CD14-positive monocyte (primary cell): ENCODE data around the gene NEDD4L. TPM values are rescaled to one million over a fixed set of nuclear protein-coding genes. Genes with fewer than 3 reads are reported as not detected.

Experiments used
- DNase-seq, 3 donors: peaks; one replicate each; pipeline ENCODE4 v3.0.0-alpha.2; 2011 to 2022
- H2AFZ ChIP-seq: 2 replicates; pipeline ENCODE4 v1.6.0; 2012; ENCODE audit warnings: mild to moderate bottlenecking, low read depth, low read length, inconsistent platforms; ENCODE audit not compliant: insufficient read depth, poor library complexity, severe bottlenecking
- H3K27ac ChIP-seq, 2 donors: 1 replicate in 1 of 2; 2 replicates in 1 of 2; pipeline ENCODE4 v1.5.1; 2012 to 2013; ENCODE audit warnings: low read length in 2 of 2, control low read depth in 1 of 2, inconsistent platforms in 1 of 2, low read depth in 1 of 2, mild to moderate bottlenecking in 1 of 2
- H3K27me3 ChIP-seq, 2 donors: one replicate each; pipeline versions ENCODE4 v1.6.0 to v1.6.1; 2011 to 2013; ENCODE audit warnings: low read length in 2 of 2; ENCODE audit not compliant: control insufficient read depth in 2 of 2, insufficient read depth in 2 of 2
- H3K36me3 ChIP-seq, 2 donors: replicated peaks in 1 of 2; 1 replicate in 1 of 2; 2 replicates in 1 of 2; pipeline versions ENCODE4 v1.5.1 to v1.6.1; 2012 to 2013; ENCODE audit warnings: low read length in 2 of 2, control low read depth in 1 of 2, inconsistent platforms in 1 of 2, mild to moderate bottlenecking in 1 of 2; ENCODE audit not compliant: insufficient read depth in 2 of 2, control insufficient read depth in 1 of 2
- H3K4me1 ChIP-seq, 2 donors: 1 replicate in 1 of 2; 2 replicates in 1 of 2; pipeline versions ENCODE4 v1.5.1 to v1.6.1; 2012 to 2013; ENCODE audit warnings: low read length in 2 of 2, control low read depth in 1 of 2, inconsistent platforms in 1 of 2, mild to moderate bottlenecking in 1 of 2, moderate library complexity in 1 of 2; ENCODE audit not compliant: insufficient read depth in 2 of 2, control insufficient read depth in 1 of 2
- H3K4me2 ChIP-seq: replicated peaks from 2 replicates; pipeline ENCODE3; 2012; ENCODE audit warnings: low read length, moderate library complexity, mild to moderate bottlenecking; ENCODE audit not compliant: poor library complexity, severe bottlenecking; ENCODE audit errors: extremely low read depth
- H3K4me3 ChIP-seq, 3 experiments: fragments of 200-600 bp in 1 of 3; sonication (generic) in 1 of 3; replicated peaks in 1 of 3; 1 replicate in 2 of 3; 2 replicates in 1 of 3; pipeline ENCODE4 v1.5.1; 2011 to 2013; ENCODE audit warnings: low read length in 3 of 3, mild to moderate bottlenecking in 3 of 3, control low read depth in 2 of 3, low read depth in 2 of 3, inconsistent platforms in 1 of 3, moderate library complexity in 1 of 3
- H3K79me2 ChIP-seq: 2 replicates; pipeline ENCODE4 v1.6.0; 2012; ENCODE audit warnings: mild to moderate bottlenecking, control low read depth, inconsistent platforms, low read length, moderate library complexity; ENCODE audit not compliant: insufficient read depth
- H3K9ac ChIP-seq: 2 replicates; pipeline ENCODE4 v1.6.0; 2017; ENCODE audit warnings: low read length, mild to moderate bottlenecking; ENCODE audit not compliant: insufficient read depth, poor library complexity, severe bottlenecking
- H3K9me3 ChIP-seq, 2 donors: replicated peaks in 1 of 2; 1 replicate in 1 of 2; 2 replicates in 1 of 2; pipeline versions ENCODE4 v1.5.1 to v1.6.1; 2012 to 2013; ENCODE audit warnings: low read length in 2 of 2, control low read depth in 1 of 2; ENCODE audit not compliant: control insufficient read depth in 1 of 2, insufficient read depth in 1 of 2
- H4K20me1 ChIP-seq: 2 replicates; pipeline ENCODE4 v1.6.0; 2012; ENCODE audit warnings: mild to moderate bottlenecking, low read length, control low read depth, moderate library complexity; ENCODE audit not compliant: insufficient read depth
- H3K27ac Mint-ChIP-seq, 7 donors: one replicate each; pipeline ENCODE4 v1.8.0; 2020; ENCODE audit warnings: mild to moderate bottlenecking in 7 of 7, mixed read lengths in 7 of 7, moderate library complexity in 6 of 7, inconsistent platforms in 2 of 7
- H3K27me3 Mint-ChIP-seq, 3 donors: one replicate each; pipeline ENCODE4 v1.8.0; 2021 to 2022; ENCODE audit warnings: low read depth in 3 of 3, mild to moderate bottlenecking in 3 of 3, mixed read lengths in 3 of 3, moderate library complexity in 3 of 3, inconsistent platforms in 1 of 3
- H3K36me3 Mint-ChIP-seq, 2 donors: one replicate each; pipeline ENCODE4 v1.8.0; 2020; ENCODE audit warnings: mixed read lengths in 2 of 2, inconsistent platforms in 1 of 2, mild to moderate bottlenecking in 1 of 2
- H3K4me1 Mint-ChIP-seq: one replicate; pipeline ENCODE4 v1.8.0; 2020; ENCODE audit warnings: mild to moderate bottlenecking, mixed read lengths
- H3K4me3 Mint-ChIP-seq, 2 donors: one replicate each; pipeline ENCODE4 v1.8.0; 2020; ENCODE audit warnings: mild to moderate bottlenecking in 2 of 2, mixed read lengths in 2 of 2, moderate library complexity in 1 of 2
- H3K9me3 Mint-ChIP-seq, 7 donors: one replicate each; pipeline ENCODE4 v1.8.0; 2020 to 2022; ENCODE audit warnings: mixed read lengths in 7 of 7, mild to moderate bottlenecking in 6 of 7, moderate library complexity in 6 of 7, inconsistent platforms in 2 of 7
- CTCF ChIP-seq: fragments of 200-600 bp; IDR thresholded peaks from one replicate; pipeline ENCODE4 v1.8.0; 2022; ENCODE audit warnings: antibody characterized with exemption, mild to moderate bottlenecking
- WGBS: methylation state at CpG from one replicate; pipeline ENCODE4 v1.1.5; 2013; ENCODE audit warnings: missing lambda C conversion rate; ENCODE audit not compliant: insufficient coverage; 5-methylcytosine and 5-hydroxymethylcytosine counted together
- intact Hi-C, 2 donors: fragments of 100-400 bp; cut with micrococcal nuclease; formaldehyde crosslinking; loops; one replicate each; pipeline versions ENCODE4 v1.15.0 to v1.15.1; 2023
- polyA plus RNA-seq, 3 donors: library from polyadenylated mRNA; depleted of rRNA in 1 of 3; unstranded in 2 of 3; stranded (reverse) in 1 of 3; fragments of 300-500 nt in 2 of 3; fragments of >200 nt in 1 of 3; fragmentation: Illumina TruSeq in 2 of 3; gene quantifications; 1 replicate in 2 of 3; 2 replicates in 1 of 3; pipeline ENCODE4 v1.2.3, GENCODE V29; 2012 to 2021

Gene NEDD4L
- polyA plus RNA-seq, 3 donors = 2.5 to 5.2 (median 4.5) TPM

- Mint-ChIP-seq H3K27me3 (peaks cover 2 to 4% (median 2%) of the 10 kb centered on the region in 3 donors), H3K4me3 (no peak overlapping the region), H3K4me1 (no peaks in the 10 kb centered on the region), H3K9me3 (peaks cover 0 to 2% (median 0%) of the 10 kb centered on the region in 7 donors), H3K36me3 (no peaks in the 10 kb centered on the region), H3K27ac (no peak overlapping the region)
- H4K20me1 ChIP-seq = no peaks in the 10 kb centered on the region
- intact Hi-C loops = no loop called here
- H3K9ac ChIP-seq = no peak overlapping the region
- no peak for DNase-seq
- no peaks in the 10 kb centered on the region for H3K36me3 ChIP-seq
- H3K79me2 ChIP-seq = no peaks in the 10 kb centered on the region
- H3K4me2 ChIP-seq = no peak overlapping the region
- no peaks in the 10 kb centered on the region for H3K4me1 ChIP-seq
- no peak overlapping the region for H3K4me3 ChIP-seq
- no peak overlapping the region for H2AFZ ChIP-seq
- no peak for TF ChIP-seq CTCF
- H3K27ac ChIP-seq = no peak overlapping the region
- H3K27me3 ChIP-seq = no peaks in the 10 kb centered on the region
- no peaks in the 10 kb centered on the region for H3K9me3 ChIP-seq
- WGBS = no CpG with 5 or more reads among the region's 5 CpGs
Observed at GRCh38 chr18:58291131-58291530, 247.1 kb downstream of the NEDD4L start.

GRCh38 chr18:58292638-58293037, 248.6 kb downstream of the NEDD4L start:
- no peak overlapping the region for H3K9ac ChIP-seq
- H3K4me1 Mint-ChIP-seq = no peaks in the 10 kb centered on the region
- H3K27me3 Mint-ChIP-seq = peaks cover 2 to 4% (median 2%) of the 10 kb centered on the region in 3 donors
- no peaks in the 10 kb centered on the region for H3K27me3 ChIP-seq
- WGBS = no CpG with 5 or more reads among the region's 2 CpGs
- no peaks in the 10 kb centered on the region for H3K9me3 ChIP-seq
- DNase-seq = no peak
- intact Hi-C loops = no loop called here
- H3K4me2 ChIP-seq = no peak overlapping the region
- no peak overlapping the region for H3K27ac ChIP-seq
- no peaks in the 10 kb centered on the region for H4K20me1 ChIP-seq
- no peak overlapping the region for H2AFZ ChIP-seq
- H3K4me1 ChIP-seq = no peaks in the 10 kb centered on the region
- no peak for TF ChIP-seq CTCF
- no peaks in the 10 kb centered on the region for H3K36me3 ChIP-seq
- peaks cover 0 to 2% (median 0%) of the 10 kb centered on the region in 7 donors for H3K9me3 Mint-ChIP-seq
- H3K36me3 Mint-ChIP-seq = no peaks in the 10 kb centered on the region
- no peak overlapping the region for H3K27ac Mint-ChIP-seq
- H3K4me3 ChIP-seq = no peak overlapping the region
- H3K79me2 ChIP-seq = no peaks in the 10 kb centered on the region
- no peak overlapping the region for H3K4me3 Mint-ChIP-seq
